ENCODE data around the gene ERAL1. TPM values are rescaled to one million over a fixed set of nuclear protein-coding genes. Genes with fewer than 3 reads are reported as not detected.

Gene ERAL1
- total and polyA plus RNA-seq, 4 donors: 28.4 to 39.3 (median 36.9) TPM

GRCh38 chr17:28871056-28871579 is 16.3 kb downstream of the ERAL1 start:
- WGBS, 2 donors: 55 to 73% methylated on average over 6 of the region's 6 CpGs
- no peak for TF ChIP-seq CTCF (IDR thresholded peaks at IDR 0.05; ENCODE audit: control extremely low read depth, extremely low read depth)
- no peaks in the 10 kb centered on the region for H3K36me3 ChIP-seq (ENCODE audit: control insufficient read depth in 4 of 4, insufficient read depth in 4 of 4, low read length in 4 of 4)
- H3K4me1 ChIP-seq (ENCODE audit: control insufficient read depth in 5 of 5, insufficient read depth in 5 of 5, low read length in 5 of 5): no peaks in the 10 kb centered on the region
- H3K4me3 ChIP-seq: no peak overlapping the region
- H3K9ac ChIP-seq (ENCODE audit: insufficient read depth in 1 of 2, low read length in 2 of 2): no peak overlapping the region
- H3K27ac ChIP-seq (ENCODE audit: low read depth in 1 of 2, low read length in 1 of 2): no peak overlapping the region
- H3K27me3 ChIP-seq (ENCODE audit: control insufficient read depth in 3 of 3, insufficient read depth in 3 of 3, low read length in 2 of 3): no peaks in the 10 kb centered on the region
- no peaks in the 10 kb centered on the region for H3K9me3 ChIP-seq (ENCODE audit: control insufficient read depth in 4 of 4, insufficient read depth in 3 of 4, low read length in 3 of 4)
- DNase-seq: no peak
- ATAC-seq (ENCODE audit: insufficient read depth, low FRiP score): no peak

- no peak for ATAC-seq (ENCODE audit: insufficient read depth, low FRiP score)
- Histone ChIP-seq H3K4me3 (no peak overlapping the region), H3K36me3 (ENCODE audit: control insufficient read depth in 4 of 4, insufficient read depth in 4 of 4, low read length in 4 of 4) (peaks cover 0 to under 1% (median 0%) of the 10 kb centered on the region in 4 donors), H3K4me1 (ENCODE audit: control insufficient read depth in 5 of 5, insufficient read depth in 5 of 5, low read length in 5 of 5) (no peaks in the 10 kb centered on the region), H3K27me3 (ENCODE audit: control insufficient read depth in 3 of 3, insufficient read depth in 3 of 3, low read length in 2 of 3) (no peaks in the 10 kb centered on the region), H3K27ac (ENCODE audit: low read depth in 1 of 2, low read length in 1 of 2) (no peak overlapping the region), H3K9me3 (ENCODE audit: control insufficient read depth in 4 of 4, insufficient read depth in 3 of 4, low read length in 3 of 4) (no peaks in the 10 kb centered on the region), H3K9ac (ENCODE audit: insufficient read depth in 1 of 2, low read length in 2 of 2) (no peak overlapping the region)
- WGBS, 2 donors: 88 to 90% methylated on average over 7 of the region's 7 CpGs
- DNase-seq: no peak
- no peak for TF ChIP-seq CTCF (IDR thresholded peaks at IDR 0.05; ENCODE audit: control extremely low read depth, extremely low read depth)
These were observed 19.0 kb downstream of the ERAL1 start for GRCh38 chr17:28873839-28874238.

GRCh38 chr17:28874750-28875149 is 19.9 kb downstream of the ERAL1 start:
- H3K9me3 ChIP-seq (ENCODE audit: control insufficient read depth in 4 of 4, insufficient read depth in 3 of 4, low read length in 3 of 4): no peaks in the 10 kb centered on the region
- ATAC-seq (ENCODE audit: insufficient read depth, low FRiP score) (no peak), DNase-seq (no peak)
- no peak overlapping the region for H3K27ac ChIP-seq (ENCODE audit: low read depth in 1 of 2, low read length in 1 of 2)
- TF ChIP-seq CTCF (IDR thresholded peaks at IDR 0.05; ENCODE audit: control extremely low read depth, extremely low read depth): no peak
- H3K36me3 ChIP-seq (ENCODE audit: control insufficient read depth in 4 of 4, insufficient read depth in 4 of 4, low read length in 4 of 4): peaks cover 0 to 9% (median 1%) of the 10 kb centered on the region in 4 donors
- 89 to 97% methylated on average over 3 of the region's 3 CpGs for WGBS, 2 donors
- H3K4me3 ChIP-seq: no peak overlapping the region
- H3K9ac ChIP-seq (ENCODE audit: insufficient read depth in 1 of 2, low read length in 2 of 2): no peak overlapping the region
- H3K4me1 ChIP-seq (ENCODE audit: control insufficient read depth in 5 of 5, insufficient read depth in 5 of 5, low read length in 5 of 5): no peaks in the 10 kb centered on the region
- no peaks in the 10 kb centered on the region for H3K27me3 ChIP-seq (ENCODE audit: control insufficient read depth in 3 of 3, insufficient read depth in 3 of 3, low read length in 2 of 3)

All from lung (tissue), 12 donors.